Activated naive CD8-positive, alpha-beta T cell treated with anti-CD3 and anti-CD28 coated beads, Interleukin-2, amount 10 ng/mL, durations not matched to agents 7 days and 5 days (primary cell): ENCODE data around the gene NDUFAF8. TPM values are rescaled to one million over a fixed set of nuclear protein-coding genes. Genes with fewer than 3 reads are reported as not detected.

Experiments used
- ATAC-seq: fragments of 150-1000 bp; cut with Tn5 transposase; one replicate; pipeline ENCODE4 v1.10.0; 2021; ENCODE audit warnings: low read depth, moderate library complexity
- POLR2A ChIA-PET: fragments of 350-600 bp; sonication (Branson Sonifier 250); formaldehyde crosslinking; loops from one replicate; lab custom pipeline; 2021; ENCODE audit warnings: antibody characterized with exemption; lab: Charles Lee
- DNase-seq: peaks from one replicate; pipeline ENCODE4 v3.0.0; 2021
- H3K27ac Mint-ChIP-seq: one replicate; pipeline ENCODE4 v1.8.0; 2022; ENCODE audit warnings: mild to moderate bottlenecking, mixed read lengths
- H3K27me3 Mint-ChIP-seq: one replicate; pipeline ENCODE4 v1.8.0; 2022; ENCODE audit warnings: mild to moderate bottlenecking, moderate library complexity, mixed read lengths
- H3K36me3 Mint-ChIP-seq: one replicate; pipeline ENCODE4 v1.8.0; 2021; ENCODE audit warnings: mild to moderate bottlenecking, mixed read lengths
- H3K4me1 Mint-ChIP-seq: one replicate; pipeline ENCODE4 v1.8.0; 2021; ENCODE audit warnings: mixed read lengths
- H3K4me3 Mint-ChIP-seq: one replicate; pipeline ENCODE4 v1.8.0; 2022; ENCODE audit warnings: mild to moderate bottlenecking, moderate library complexity, mixed read lengths
- H3K9me3 Mint-ChIP-seq: one replicate; pipeline ENCODE4 v1.8.0; 2021; ENCODE audit warnings: mixed read lengths
- total RNA-seq, 2 experiments: library from RNA; stranded (reverse); gene quantifications; one replicate each; pipeline ENCODE4 v1.2.3, GENCODE V29; 2021

NDUFAF8 gene
- total RNA-seq, 2 experiments from 2014 or later: 33.0 to 44.6 TPM

- DNase-seq (no peak), ATAC-seq (no peak)
- Mint-ChIP-seq H3K27ac (peak overlapping the region; percentile 60), H3K27me3 (no peaks in the 10 kb centered on the region), H3K36me3 (peaks cover 5% of the 10 kb centered on the region), H3K9me3 (no peaks in the 10 kb centered on the region), H3K4me3 (no peak overlapping the region), H3K4me1 (peaks cover 30% of the 10 kb centered on the region)
- POLR2A ChIA-PET: no interaction called here
Measured at GRCh38 chr17:81287152-81287551, 48.0 kb downstream of the NDUFAF8 start.

GRCh38 chr17:81287741-81288430, 48.8 kb downstream of the NDUFAF8 start:
- ATAC-seq: no peak
- Mint-ChIP-seq H3K27me3 (no peaks in the 10 kb centered on the region), H3K4me3 (no peak overlapping the region), H3K4me1 (peaks cover 31% of the 10 kb centered on the region), H3K9me3 (no peaks in the 10 kb centered on the region), H3K27ac (peak overlapping the region; percentile 60), H3K36me3 (peaks cover 5% of the 10 kb centered on the region)
- DNase-seq: no peak
- POLR2A ChIA-PET: no interaction called here

GRCh38 chr17:81288715-81289114, 49.6 kb downstream of the NDUFAF8 start:
- peaks cover 5% of the 10 kb centered on the region for H3K36me3 Mint-ChIP-seq
- peaks cover 33% of the 10 kb centered on the region for H3K4me1 Mint-ChIP-seq
- no peak for ATAC-seq

GRCh38 chr17:81289627-81290026, 50.5 kb downstream of the NDUFAF8 start:
- DNase-seq (no peak), ATAC-seq (no peak)
- POLR2A ChIA-PET: interaction anchor here (0.6 to 0.7 kb wide), 2 partner anchors 67 to 196 kb away, joined by 3 read pairs; no protein-coding TSS in a partner anchor
- no peak overlapping the region for H3K27ac Mint-ChIP-seq
- peaks cover 4% of the 10 kb centered on the region for H3K36me3 Mint-ChIP-seq
- peaks cover 35% of the 10 kb centered on the region for H3K4me1 Mint-ChIP-seq
- H3K4me3 Mint-ChIP-seq: no peak overlapping the region
- H3K27me3 Mint-ChIP-seq: no peaks in the 10 kb centered on the region
- no peaks in the 10 kb centered on the region for H3K9me3 Mint-ChIP-seq

More at GRCh38 chr17:81288715-81289114, 49.6 kb downstream of the NDUFAF8 start:
- Mint-ChIP-seq H3K9me3 (no peaks in the 10 kb centered on the region), H3K4me3 (no peak overlapping the region), H3K27ac (no peak overlapping the region), H3K27me3 (no peaks in the 10 kb centered on the region)
- POLR2A ChIA-PET: interaction anchor here (0.7 kb wide), 1 partner anchor 66 kb away, joined by 3 read pairs; no protein-coding TSS in a partner anchor
- no peak for DNase-seq

GRCh38 chr17:81290230-81290629, 51.1 kb downstream of the NDUFAF8 start:
- H3K36me3 Mint-ChIP-seq: peaks cover 4% of the 10 kb centered on the region
- H3K27ac Mint-ChIP-seq: no peak overlapping the region
- peaks cover 30% of the 10 kb centered on the region for H3K4me1 Mint-ChIP-seq
- POLR2A ChIA-PET: interaction anchor here (0.6 kb wide), 1 partner anchor 195 kb away, joined by 3 read pairs; no protein-coding TSS in a partner anchor
- H3K9me3 Mint-ChIP-seq: no peaks in the 10 kb centered on the region
- ATAC-seq (no peak), DNase-seq (no peak)
- H3K4me3 Mint-ChIP-seq: no peak overlapping the region
- H3K27me3 Mint-ChIP-seq: no peaks in the 10 kb centered on the region

Other genes with a start within 250 kb of the NDUFAF8 start
- gene CHMP6, start 247.5 kb upstream of the NDUFAF8 start, total RNA-seq: 10 to 100 TPM; 32.5 to 33.0 TPM
- gene BAIAP2, start 204.2 kb upstream of the NDUFAF8 start, total RNA-seq: 1 to 10 TPM; 7.4 to 7.5 TPM
- not detected for gene PVALEF, start 73.8 kb upstream of the NDUFAF8 start, total RNA-seq
- gene AATK, start 73.1 kb upstream of the NDUFAF8 start, total RNA-seq: 1 to 10 TPM; 1.2 to 1.4 TPM
- 10 to 100 TPM; 18.4 to 20.7 TPM for gene CEP131, start 16.4 kb upstream of the NDUFAF8 start, total RNA-seq
- gene TEPSIN, start 263 bp upstream of the NDUFAF8 start, total RNA-seq: 10 to 100 TPM; 71.1 to 78.8 TPM
- 10 to 100 TPM; 68.0 to 71.3 TPM for gene SLC38A10, start 56.0 kb downstream of the NDUFAF8 start, total RNA-seq
- 1 to 10 TPM in 1 of 2 experiments, under 1 TPM in 1; 0.86 to 1.0 TPM for gene BAHCC1, start 156.1 kb downstream of the NDUFAF8 start, total RNA-seq